Thoracic aorta (tissue), 2 donors: ENCODE results near the gene RDH5. TPM values are rescaled to one million over a fixed set of nuclear protein-coding genes. Genes with fewer than 3 reads are reported as not detected.

Experiments used
- ATAC-seq: fragments of 150-250 bp; one replicate; pipeline ENCODE4 v1.8.0; 2017; ENCODE audit warnings: low read depth; ENCODE audit not compliant: insufficient number of reproducible peaks, low FRiP score
- DNase-seq: peaks from one replicate; pipeline ENCODE4 v3.0.0-alpha.2; 2020; ENCODE audit warnings: low spot score
- H3K27ac ChIP-seq, 2 donors: fragments of 200-600 bp; sonication (generic); 1 replicate in 1 of 2; 2 replicates in 1 of 2; pipeline ENCODE4 v1.5.1; 2016; ENCODE audit warnings: mild to moderate bottlenecking in 2 of 2, moderate library complexity in 2 of 2
- H3K27me3 ChIP-seq: fragments of 200-600 bp; sonication (generic); replicated peaks from 2 replicates; pipeline ENCODE4 v1.6.0; 2016; ENCODE audit warnings: mild to moderate bottlenecking; ENCODE audit not compliant: insufficient read depth
- H3K36me3 ChIP-seq: fragments of 200-600 bp; sonication (generic); one replicate; pipeline ENCODE4 v1.5.1; 2016
- H3K4me1 ChIP-seq, 2 donors: fragments of 200-600 bp; sonication (generic); 1 replicate in 1 of 2; 2 replicates in 1 of 2; pipeline versions ENCODE4 v1.5.1 to v1.6.0; 2016; ENCODE audit warnings: low read depth in 2 of 2, mild to moderate bottlenecking in 1 of 2; ENCODE audit not compliant: control insufficient read depth in 1 of 2
- H3K4me3 ChIP-seq: fragments of 200-600 bp; sonication (generic); 2 replicates; pipeline ENCODE4 v1.5.1; 2016; ENCODE audit warnings: mild to moderate bottlenecking
- H3K9me3 ChIP-seq: fragments of 200-600 bp; sonication (generic); 2 replicates; pipeline ENCODE4 v1.5.1; 2016
- CTCF ChIP-seq: fragments of 200-600 bp; sonication (generic); IDR thresholded peaks from one replicate; pipeline ENCODE4 v1.5.1; 2019; ENCODE audit warnings: antibody characterized with exemption
- total RNA-seq, 2 donors: library from RNA; depleted of rRNA; stranded (reverse); fragments of >200 nt; gene quantifications; one replicate each; pipeline versions ENCODE4 v1.1.0 to v1.2.3, GENCODE V29; 2016

RDH5 gene
- total RNA-seq, 2 donors from 2014 or later = 24.4 to 29.5 TPM

- DNase-seq = no peak
- Histone ChIP-seq H3K27ac (no peak overlapping the region), H3K4me1 (peaks cover 14 to 22% of the 10 kb centered on the region in 2 donors), H3K9me3 (no peaks in the 10 kb centered on the region), H3K36me3 (peaks cover 73% of the 10 kb centered on the region), H3K4me3 (no peak overlapping the region), H3K27me3 (no peaks in the 10 kb centered on the region)
- no peak for TF ChIP-seq CTCF
- no peak for ATAC-seq
These were observed 23.3 kb upstream of the RDH5 start for GRCh38 chr12:55696796-55697462.

- Histone ChIP-seq H3K27ac (no peak overlapping the region), H3K4me1 (peaks cover 14 to 30% of the 10 kb centered on the region in 2 donors), H3K4me3 (no peak overlapping the region), H3K9me3 (no peaks in the 10 kb centered on the region), H3K27me3 (no peaks in the 10 kb centered on the region), H3K36me3 (peaks cover 66% of the 10 kb centered on the region)
- ATAC-seq (no peak), DNase-seq (no peak)
- no peak for TF ChIP-seq CTCF
These were observed 22.5 kb upstream of the RDH5 start for GRCh38 chr12:55697686-55698085.

- H3K27ac ChIP-seq = peak overlapping the region; percentile 25 to 38
- DNase-seq (no peak), ATAC-seq (no peak)
- H3K4me1 ChIP-seq = peaks cover 14 to 36% of the 10 kb centered on the region in 2 donors
- H3K9me3 ChIP-seq = no peaks in the 10 kb centered on the region
- H3K27me3 ChIP-seq = no peaks in the 10 kb centered on the region
- H3K4me3 ChIP-seq = no peak overlapping the region
- peaks cover 59% of the 10 kb centered on the region for H3K36me3 ChIP-seq
- no peak for TF ChIP-seq CTCF
These were observed 21.8 kb upstream of the RDH5 start for GRCh38 chr12:55698241-55698955.

- no peak for DNase-seq
- Histone ChIP-seq H3K9me3 (no peaks in the 10 kb centered on the region), H3K27me3 (no peaks in the 10 kb centered on the region), H3K27ac (peak overlapping the region; percentile 25 to 38), H3K4me1 (peaks cover 14 to 40% of the 10 kb centered on the region in 2 donors), H3K4me3 (no peak overlapping the region), H3K36me3 (peaks cover 54% of the 10 kb centered on the region)
- TF ChIP-seq CTCF = no peak
- ATAC-seq = no peak
These were observed 21.2 kb upstream of the RDH5 start for GRCh38 chr12:55698965-55699364.

- no peak overlapping the region for H3K4me3 ChIP-seq
- peaks cover 48% of the 10 kb centered on the region for H3K36me3 ChIP-seq
- H3K27ac ChIP-seq = peak overlapping the region; percentile 0 to 25
- TF ChIP-seq CTCF = no peak
- H3K27me3 ChIP-seq = no peaks in the 10 kb centered on the region
- H3K9me3 ChIP-seq = no peaks in the 10 kb centered on the region
- ATAC-seq (no peak), DNase-seq (no peak)
- peaks cover 14 to 40% of the 10 kb centered on the region in 2 donors for H3K4me1 ChIP-seq
These were observed 20.6 kb upstream of the RDH5 start for GRCh38 chr12:55699471-55700055.
